HG03354 (cell line): ENCODE data around the gene TBCB.
A peak's percentile ranks its signal among the peaks of the same experiment; 100 is the strongest.
"Not testable (repeated sequence)": the region's sequence is repeated elsewhere in the genome, so short reads cannot be mapped to it uniquely, and the experiment has no call there.

Experiments
- ATAC-seq: cut with Tn5 transposase; IDR thresholded peaks from one replicate; pipeline ENCODE4 v1.9.1; 2021; ENCODE audit warnings: mild to moderate bottlenecking; ENCODE audit not compliant: unreplicated experiment, poor library complexity, severe bottlenecking

TBCB gene

GRCh38 chr19:36115453-36116343 lies at the start of gene TBCB:
Gene TBCB, plus strand, starts transcription at chr19:36115468. Its CDS starts 93 bp downstream, at chr19:36115561.
- peak; percentile 31 for ATAC-seq

GRCh38 chr19:36067681-36068080 lies 47.6 kb upstream of the TBCB start:
- ATAC-seq, result no peak

- ATAC-seq, result not testable (repeated sequence)
Observed at GRCh38 chr19:36068810-36069499, 46.3 kb upstream of the TBCB start.

GRCh38 chr19:36072081-36072480 lies 43.2 kb upstream of the TBCB start:
- no peak for ATAC-seq

GRCh38 chr19:36073121-36073876 lies 42.0 kb upstream of the TBCB start:
- ATAC-seq, result no peak

- no peak for ATAC-seq
Observed at GRCh38 chr19:36079389-36079945, 35.8 kb upstream of the TBCB start.

- ATAC-seq, result no peak
Observed at GRCh38 chr19:36081385-36081784, 33.9 kb upstream of the TBCB start.

- ATAC-seq, result no peak
Observed at GRCh38 chr19:36081894-36082293, 33.4 kb upstream of the TBCB start.

- no peak for ATAC-seq
Observed at GRCh38 chr19:36082916-36083315, 32.4 kb upstream of the TBCB start.

GRCh38 chr19:36084231-36085009 lies 30.8 kb upstream of the TBCB start:
- no peak for ATAC-seq

- ATAC-seq, result no peak
Observed at GRCh38 chr19:36086326-36086725, 28.9 kb upstream of the TBCB start.

- ATAC-seq, result no peak
Observed at GRCh38 chr19:36089847-36090246, 25.4 kb upstream of the TBCB start.

- ATAC-seq, result no peak
Observed at GRCh38 chr19:36090910-36091695, 24.2 kb upstream of the TBCB start.

- no peak for ATAC-seq
Observed at GRCh38 chr19:36092566-36092965, 22.7 kb upstream of the TBCB start.

- ATAC-seq, result no peak
Observed at GRCh38 chr19:36093146-36093662, 22.1 kb upstream of the TBCB start.

- ATAC-seq, result no peak
Observed at GRCh38 chr19:36093687-36094086, 21.6 kb upstream of the TBCB start.

- no peak for ATAC-seq
Observed at GRCh38 chr19:36097036-36097435, 18.2 kb upstream of the TBCB start.

GRCh38 chr19:36099166-36099785 lies 16.0 kb upstream of the TBCB start:
- no peak for ATAC-seq
